Heart right ventricle (tissue), 16 donors: ENCODE measurements around the gene CNOT2. TPM values are rescaled to one million over a fixed set of nuclear protein-coding genes. Genes with fewer than 3 reads are reported as not detected.

Experiments
- ATAC-seq, 8 donors: fragments of 200-7000 bp; cut with Tn5 transposase; one replicate each; pipeline ENCODE4 v1.9.1; 2020; ENCODE audit warnings: mild to moderate bottlenecking in 8 of 8, moderate library complexity in 8 of 8, moderate number of reproducible peaks in 1 of 8
- DNase-seq, 2 donors: peaks; one replicate each; pipeline ENCODE4 v3.0.0-alpha.2; 2020
- H3K27ac ChIP-seq, 10 donors: fragments of 200-600 bp; sonication (generic) in 2 of 10; one replicate each; pipeline versions ENCODE4 v1.5.0 to v1.8.0; 2020 to 2022; ENCODE audit warnings: mild to moderate bottlenecking in 3 of 10
- H3K27me3 ChIP-seq, 7 donors: fragments of 200-600 bp; one replicate each; pipeline ENCODE4 v1.8.0; 2021 to 2022; ENCODE audit warnings: mild to moderate bottlenecking in 2 of 7
- H3K36me3 ChIP-seq, 9 donors: fragments of 200-600 bp; sonication (generic) in 1 of 9; one replicate each; pipeline versions ENCODE4 v1.5.0 to v1.8.0; 2020 to 2022; ENCODE audit warnings: mild to moderate bottlenecking in 2 of 9
- H3K4me1 ChIP-seq, 9 donors: fragments of 200-600 bp; sonication (generic) in 1 of 9; one replicate each; pipeline versions ENCODE4 v1.5.0 to v1.8.0; 2020 to 2022; ENCODE audit warnings: mild to moderate bottlenecking in 4 of 9
- H3K4me3 ChIP-seq, 10 donors: fragments of 200-600 bp; sonication (generic) in 2 of 10; one replicate each; pipeline versions ENCODE4 v1.5.0 to v1.8.0; 2020 to 2022; ENCODE audit warnings: mild to moderate bottlenecking in 7 of 10, moderate library complexity in 2 of 10
- H3K9me3 ChIP-seq, 11 donors: fragments of 200-600 bp in 10 of 11; sonication (generic) in 2 of 11; one replicate each; pipeline versions ENCODE4 v1.5.0 to v1.8.0; 2013 to 2022; ENCODE audit warnings: mild to moderate bottlenecking in 2 of 11, control low read depth in 1 of 11, moderate library complexity in 1 of 11
- CTCF ChIP-seq, 9 donors: fragments of 200-600 bp; sonication (generic) in 2 of 9; IDR thresholded peaks; one replicate each; pipeline versions ENCODE4 v1.5.0 to v1.8.0; 2021 to 2022; ENCODE audit warnings: antibody characterized with exemption in 9 of 9, mild to moderate bottlenecking in 5 of 9, moderate library complexity in 1 of 9
- WGBS, 2 donors: extraction: QIAGEN DNeasy Blood & Tissue Kit; methylation state at CpG; one replicate each; pipeline ENCODE4 v1.1.7; 2013; ENCODE audit warnings: inconsistent platforms in 1 of 2; 5-methylcytosine and 5-hydroxymethylcytosine counted together
- intact Hi-C, 10 donors: fragments of 100-400 bp; cut with DNase I; formaldehyde crosslinking; loops; one replicate each; pipeline versions ENCODE4 v1.11.1 to v1.14.2; 2022
- long read RNA-seq, 3 donors: library from polyadenylated mRNA; unstranded; transcript quantifications; one replicate each; pipeline ENCODE4 v2.0.0, GENCODE V29; 2020 to 2021
- polyA plus RNA-seq, 2 donors: library from polyadenylated mRNA; stranded (reverse); fragments of 200-250 nt; gene quantifications; one replicate each; pipeline ENCODE4 v1.2.3, GENCODE V29; 2013
- total RNA-seq, 10 donors: library from RNA; stranded (reverse); fragmentation: NEBNext Ultra II Directional in 3 of 10; extraction: Animal tissue kit (Norgen Biotek cat#: 25700) in 3 of 10; gene quantifications; one replicate each; pipeline versions ENCODE4 v1.2.1 to v1.2.4, GENCODE V29; 2021 to 2023
- donor health status: Arrhythmogenic right ventricular cardiomyopathy.
- donor health status: ischemic (EF 13 %, LVEDD 7.1; RV severe dilation, severe dysfunction).
- donor health status: healthy with polysubstance abuse.
- donor health status: DM: no; HTN: yes; CAD: no.
- donor health status: DM: no; HTN: no; CAD: no.
- donor health status: ischemic (EF 25% LVEDD 6.9; RV normal size, moderate dysfunction).
- donor health status: ischemic (EF 25% LVEDD 5.7; RV mildly dilated, moderate dysfunction).
- donor health status: healthy.
- donor health status: DM: yes; HTN: yes; CAD: no.
- donor health status: Ischemic cardiomyopathy.
- donor health status: ischemic (EF 35%, LVEDD 5.7; RV mildly dilated, moderate dysfunction).
- donor health status: nonischemic (EF 11% LVEDD 7.7; RV severe dilation, severe dysfunction).
- donor health status: DM: yes; HTN: yes; CAD: no.
- donor health status: PGD.
- donor health status: ischemic (EF 29% LVEDD 5.4; RV normal size, mild dysfunction).
- donor health status: nonischemic (EF 23%, LVEDD 6.1; RV moderate dilation, normal function).

CNOT2 gene
- 10 to 100 TPM; 29.7 to 43.0 (median 36.4) TPM for total RNA-seq
- polyA plus RNA-seq, result 10 to 100 TPM; 17.6 to 26.9 TPM
- long read RNA-seq, donor 1, transcript CNOT2-201 (16 exons, 3,282 nt), result major isoform, 26 of 43 reads
- long read RNA-seq, donor 1, partial matches to known transcripts, result 5 of 43 reads
- long read RNA-seq, donor 1, other reads (novel, unspliced or antisense), result 10 of 43 reads
- long read RNA-seq, donor 2, transcript CNOT2-201 (16 exons, 3,282 nt), result major isoform, 45 of 64 reads
- long read RNA-seq, donor 2, partial matches to known transcripts, result 5 of 64 reads
- long read RNA-seq, donor 2, other reads (novel, unspliced or antisense), result 12 of 64 reads
- long read RNA-seq, donor 3, transcript CNOT2-201 (16 exons, 3,282 nt), result major isoform, 90 of 135 reads
- long read RNA-seq, donor 3, partial matches to known transcripts, result 8 of 135 reads
- long read RNA-seq, donor 3, other reads (novel, unspliced or antisense), result 35 of 135 reads

DNA sequence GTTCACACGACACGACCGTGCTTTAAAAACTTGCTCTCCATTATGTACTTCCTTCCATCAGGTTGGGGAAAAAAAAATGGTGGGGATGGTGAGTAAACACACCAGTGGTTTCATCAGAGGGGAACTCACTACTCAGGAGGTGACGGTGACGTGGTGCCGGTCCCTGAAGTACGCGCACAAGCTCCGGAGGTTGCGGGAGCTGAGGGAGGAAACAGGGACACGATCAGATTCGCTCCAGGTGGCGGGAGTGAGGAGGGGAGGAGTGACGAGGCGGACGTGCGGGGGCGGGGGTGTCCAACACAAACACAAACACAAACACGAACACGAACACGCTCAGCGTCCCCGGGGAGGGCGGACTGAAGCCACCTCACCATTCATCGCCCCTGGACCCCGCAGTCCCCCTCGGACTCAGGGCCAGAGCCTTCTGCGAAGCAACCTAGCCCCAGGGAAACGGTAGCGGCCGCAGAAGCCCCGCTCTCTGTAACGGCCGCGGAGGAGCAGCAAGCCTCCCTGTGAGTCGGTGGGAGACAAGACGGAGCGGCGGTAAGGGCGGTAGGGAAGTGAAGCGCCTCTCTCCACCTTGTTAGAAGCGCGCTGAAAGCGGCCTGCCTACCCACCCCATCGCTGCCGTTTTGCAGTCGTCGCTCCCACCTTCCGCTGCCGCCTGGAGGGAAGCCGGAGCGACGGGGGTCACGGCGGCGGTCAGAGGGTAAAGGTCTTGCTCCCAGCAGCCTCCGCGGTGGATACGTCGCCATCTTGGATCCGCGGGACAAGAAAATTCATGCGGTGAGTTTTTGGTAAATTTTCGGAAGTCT lies at the start of gene CNOT2:
TSS of gene CNOT2 (plus strand) at position 739 of the 815 bp plus-strand sequence. CDS start 34,794 bp downstream, outside the sequence.
- peaks cover 7 to 61% (median 43%) of the 10 kb centered on the region in 9 donors for H3K4me1 ChIP-seq
- DNase-seq, result peak; percentile 90 to 92
- peak within 1 kb of the TSS; percentile 65 to 96 (median 88) for H3K4me3 ChIP-seq
- H3K27ac ChIP-seq, result peak within 1 kb of the TSS; percentile 89 to 99 (median 96)
- intact Hi-C loops, result loop anchor here in 6 of 10 donors (5.0 to 10.0 kb wide), 9 partner anchors 112 to 489 kb away; partner anchors contain the start of gene KCNMB4 (in 4 of the 6)
- 0% methylated on average over 64 of the region's 64 CpGs for WGBS, 2 donors
- no peaks in the 10 kb centered on the region for H3K9me3 ChIP-seq
- ATAC-seq, result peak; percentile 96 to 99 (median 97)
- peaks cover 0 to 43% (median 7%) of the 10 kb centered on the region in 9 donors for H3K36me3 ChIP-seq
- peak in 1 of 9 donors; percentile 14 for TF ChIP-seq CTCF (IDR thresholded peaks at IDR 0.05)
- no peaks in the 10 kb centered on the region for H3K27me3 ChIP-seq

DNA sequence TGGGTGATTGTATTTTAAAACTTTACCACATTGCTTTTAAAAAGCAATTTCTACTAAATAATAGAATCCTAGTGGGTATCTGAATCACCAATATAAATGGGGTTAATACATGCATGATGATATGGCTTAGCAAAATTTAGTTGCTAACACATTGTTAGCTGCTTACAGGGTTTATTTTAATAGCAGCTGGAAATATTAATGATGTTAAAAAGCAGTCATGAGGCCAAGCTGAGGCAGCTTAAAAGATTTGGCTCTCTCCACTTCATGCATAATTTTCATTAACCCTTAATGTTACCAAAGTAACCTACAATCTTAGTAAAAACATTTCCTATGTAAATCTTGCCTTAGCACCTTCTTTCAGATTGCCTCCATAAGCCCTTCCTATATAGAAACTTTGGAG lies 49.2 kb upstream of the CNOT2 start:
- DNase-seq, result no peak
- Histone ChIP-seq H3K27ac (no peak overlapping the region), H3K27me3 (no peaks in the 10 kb centered on the region), H3K4me3 (no peak overlapping the region), H3K36me3 (no peaks in the 10 kb centered on the region), H3K4me1 (peaks cover 0 to 12% (median 0%) of the 10 kb centered on the region in 9 donors), H3K9me3 (no peaks in the 10 kb centered on the region)
- intact Hi-C loops, result no loop called here
- no peak for ATAC-seq
- no peak for TF ChIP-seq CTCF (IDR thresholded peaks at IDR 0.05)

DNA sequence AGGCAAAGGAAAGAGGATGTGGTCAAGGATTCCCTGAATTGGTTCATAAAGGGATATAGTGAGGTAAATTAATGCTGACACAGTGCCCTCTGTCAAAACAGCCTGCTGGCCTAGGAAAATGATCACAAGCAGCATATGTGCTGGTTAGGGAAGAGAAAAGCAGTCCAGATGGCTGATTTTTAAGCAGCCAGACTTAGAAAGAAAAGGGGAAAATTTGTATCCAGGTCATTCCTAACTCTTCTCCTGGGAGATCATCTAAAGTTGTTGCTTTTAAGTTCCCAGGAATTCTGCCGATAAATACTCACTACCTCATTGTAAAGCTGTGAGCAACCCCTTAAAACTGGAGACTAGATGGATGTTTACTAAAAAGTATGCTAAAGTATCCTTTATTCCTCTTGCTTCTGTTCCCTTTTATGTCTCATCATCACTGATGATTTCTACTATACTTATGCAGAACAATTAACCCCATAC lies 46.4 kb upstream of the CNOT2 start:
- DNase-seq (no peak), ATAC-seq (peak in 4 of 8 donors; percentile 46 to 74 (median 60))
- H3K27ac ChIP-seq, result peak overlapping the region in 2 of 10 donors; percentile 24 to 59
- H3K36me3 ChIP-seq, result no peaks in the 10 kb centered on the region
- no peaks in the 10 kb centered on the region for H3K9me3 ChIP-seq
- intact Hi-C loops, result no loop called here
- H3K4me1 ChIP-seq, result peaks cover 0 to 12% (median 0%) of the 10 kb centered on the region in 9 donors
- no peak overlapping the region for H3K4me3 ChIP-seq
- TF ChIP-seq CTCF (IDR thresholded peaks at IDR 0.05), result no peak
- WGBS, 2 donors, result 63 to 72% methylated on average over 1 of the region's 1 CpG
- H3K27me3 ChIP-seq, result no peaks in the 10 kb centered on the region

DNA sequence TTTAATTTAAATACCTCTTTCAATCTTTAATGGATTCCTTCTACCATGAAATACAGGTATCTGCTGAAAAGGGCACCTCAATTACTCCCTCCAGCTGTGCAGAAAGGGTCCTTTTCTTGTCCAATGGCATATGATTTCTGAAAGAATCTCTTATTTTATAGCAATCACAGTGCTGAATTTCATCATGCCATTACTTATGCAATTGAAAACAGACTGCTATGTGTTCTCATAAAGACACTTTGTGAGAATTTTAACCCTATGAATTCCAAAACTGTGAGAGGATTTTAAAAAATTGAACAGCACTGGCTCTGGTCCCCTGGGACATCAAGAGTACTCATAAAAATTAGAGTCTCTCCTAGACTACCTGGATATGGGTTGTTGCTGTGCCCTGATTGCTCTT lies 45.9 kb upstream of the CNOT2 start:
- TF ChIP-seq CTCF (IDR thresholded peaks at IDR 0.05), result no peak
- H3K27ac ChIP-seq, result peak overlapping the region in 1 of 10 donors; percentile 59
- H3K4me1 ChIP-seq, result peaks cover 0 to 12% (median 0%) of the 10 kb centered on the region in 9 donors
- no peak for DNase-seq
- no peak overlapping the region for H3K4me3 ChIP-seq
- no peaks in the 10 kb centered on the region for H3K27me3 ChIP-seq
- intact Hi-C loops, result no loop called here
- H3K9me3 ChIP-seq, result no peaks in the 10 kb centered on the region
- no peak for ATAC-seq
- H3K36me3 ChIP-seq, result no peaks in the 10 kb centered on the region
